ENCODE data around the gene MAN1C1. TPM values are rescaled to one million over a fixed set of nuclear protein-coding genes. Genes with fewer than 3 reads are reported as not detected.

MAN1C1 gene
- 10 to 100 TPM; 14.5 to 21.7 (median 18.5) TPM for polyA plus RNA-seq (ENCODE audit: insufficient read length in 4 of 4)

- DNase-seq (ENCODE audit: low read depth in 4 of 4, low spot score in 2 of 4): peak in 3 of 4 donors; percentile 66 to 73 (median 68)
Measured at GRCh38 chr1:25616095-25616986, at the start of gene MAN1C1. TSS of gene MAN1C1 (plus strand) at chr1:25616791. CDS start at chr1:25617798, 1,007 bp downstream.

GRCh38 chr1:25567710-25568089 lies 48.9 kb upstream of the MAN1C1 start:
- DNase-seq (ENCODE audit: low read depth in 4 of 4, low spot score in 2 of 4): no peak

- DNase-seq (ENCODE audit: low read depth in 4 of 4, low spot score in 2 of 4): no peak
Measured at GRCh38 chr1:25568090-25568833, 48.3 kb upstream of the MAN1C1 start.

- DNase-seq (ENCODE audit: low read depth in 4 of 4, low spot score in 2 of 4): no peak
Measured at GRCh38 chr1:25568834-25569596, 47.6 kb upstream of the MAN1C1 start.

GRCh38 chr1:25569597-25570396 lies 46.8 kb upstream of the MAN1C1 start:
- DNase-seq (ENCODE audit: low read depth in 4 of 4, low spot score in 2 of 4): no peak

GRCh38 chr1:25570798-25571521 lies 45.6 kb upstream of the MAN1C1 start:
- no peak for DNase-seq (ENCODE audit: low read depth in 4 of 4, low spot score in 2 of 4)

- no peak for DNase-seq (ENCODE audit: low read depth in 4 of 4, low spot score in 2 of 4)
Measured at GRCh38 chr1:25571522-25571970, 45.0 kb upstream of the MAN1C1 start.

- no peak for DNase-seq (ENCODE audit: low read depth in 4 of 4, low spot score in 2 of 4)
Measured at GRCh38 chr1:25572107-25572506, 44.5 kb upstream of the MAN1C1 start.

- DNase-seq (ENCODE audit: low read depth in 4 of 4, low spot score in 2 of 4): no peak
Measured at GRCh38 chr1:25572708-25573590, 43.6 kb upstream of the MAN1C1 start.

- DNase-seq (ENCODE audit: low read depth in 4 of 4, low spot score in 2 of 4): no peak
Measured at GRCh38 chr1:25573591-25573930, 43.0 kb upstream of the MAN1C1 start.

GRCh38 chr1:25573961-25574360 lies 42.6 kb upstream of the MAN1C1 start:
- DNase-seq (ENCODE audit: low read depth in 4 of 4, low spot score in 2 of 4): no peak

GRCh38 chr1:25575191-25575590 lies 41.4 kb upstream of the MAN1C1 start:
- no peak for DNase-seq (ENCODE audit: low read depth in 4 of 4, low spot score in 2 of 4)

- DNase-seq (ENCODE audit: low read depth in 4 of 4, low spot score in 2 of 4): no peak
Measured at GRCh38 chr1:25576459-25577133, 40.0 kb upstream of the MAN1C1 start.

GRCh38 chr1:25577134-25577920 lies 39.3 kb upstream of the MAN1C1 start:
- DNase-seq (ENCODE audit: low read depth in 4 of 4, low spot score in 2 of 4): no peak

- DNase-seq (ENCODE audit: low read depth in 4 of 4, low spot score in 2 of 4): no peak
Measured at GRCh38 chr1:25579292-25580252, 37.0 kb upstream of the MAN1C1 start.

- no peak for DNase-seq (ENCODE audit: low read depth in 4 of 4, low spot score in 2 of 4)
Measured at GRCh38 chr1:25580927-25581326, 35.7 kb upstream of the MAN1C1 start.

All from left renal cortex interstitium (tissue), 4 donors.